DMS153 treated with DMSO at 0.1 percent for 48 hours (cell line): ENCODE results near the gene ZNF248.

Source experiments
- DNase-seq: peaks from one replicate; lab custom pipeline; 2025; ENCODE audit not compliant: unreplicated experiment; lab: John Stamatoyannopoulos, UW

Gene ZNF248

GRCh38 chr10:37826806-37827205 lies 30.6 kb downstream of the ZNF248 start:
- DNase-seq = no peak

GRCh38 chr10:37821237-37821636 lies 36.2 kb downstream of the ZNF248 start:
- DNase-seq = no peak

- no peak for DNase-seq
Measured at GRCh38 chr10:37819797-37820196, 37.6 kb downstream of the ZNF248 start.

GRCh38 chr10:37816290-37816689 lies 41.1 kb downstream of the ZNF248 start:
- no peak for DNase-seq

GRCh38 chr10:37813763-37814162 lies 43.6 kb downstream of the ZNF248 start:
- no peak for DNase-seq

GRCh38 chr10:37812290-37812689 lies 45.1 kb downstream of the ZNF248 start:
- no peak for DNase-seq

GRCh38 chr10:37803269-37803668 lies 54.1 kb downstream of the ZNF248 start:
- DNase-seq = no peak

- no peak for DNase-seq
Measured at GRCh38 chr10:37801557-37801956, 55.9 kb downstream of the ZNF248 start.

GRCh38 chr10:37794305-37794976 lies 63.0 kb downstream of the ZNF248 start:
- no peak for DNase-seq

GRCh38 chr10:37789590-37789989 lies 67.8 kb downstream of the ZNF248 start:
- no peak for DNase-seq

GRCh38 chr10:37784678-37785077 lies 72.7 kb downstream of the ZNF248 start:
- DNase-seq = no peak

- no peak for DNase-seq
Measured at GRCh38 chr10:37780536-37780935, 76.9 kb downstream of the ZNF248 start.

- DNase-seq = no peak
Measured at GRCh38 chr10:37777056-37777455, 80.4 kb downstream of the ZNF248 start.

GRCh38 chr10:37775612-37776011 lies 81.8 kb downstream of the ZNF248 start:
- no peak for DNase-seq

- DNase-seq = no peak
Measured at GRCh38 chr10:37774351-37774750, 83.1 kb downstream of the ZNF248 start.

GRCh38 chr10:37765216-37765615 lies 92.2 kb downstream of the ZNF248 start:
- no peak for DNase-seq

GRCh38 chr10:37763132-37763531 lies 94.3 kb downstream of the ZNF248 start:
- DNase-seq = no peak

- no peak for DNase-seq
Measured at GRCh38 chr10:37762287-37762686, 95.1 kb downstream of the ZNF248 start.

- no peak for DNase-seq
Measured at GRCh38 chr10:37760817-37761216, 96.6 kb downstream of the ZNF248 start.

- no peak for DNase-seq
Measured at GRCh38 chr10:37758074-37758473, 99.3 kb downstream of the ZNF248 start.

GRCh38 chr10:37754538-37755323 lies 102.7 kb downstream of the ZNF248 start:
- no peak for DNase-seq

GRCh38 chr10:37752334-37752875 lies 105.0 kb downstream of the ZNF248 start:
- DNase-seq = no peak
